Measurements from ENCODE around the gene UQCRFS1.
"Not testable (repeated sequence)": the region's sequence is repeated elsewhere in the genome, so short reads cannot be mapped to it uniquely, and the experiment has no call there.

UQCRFS1 gene

GRCh38 chr19:29212648-29213573 lies at the start of gene UQCRFS1:
UQCRFS1 (minus strand) TSS chr19:29213151; CDS start chr19:29213118, 33 bp downstream.
- DNase-seq (ENCODE audit: low read depth), result peak; percentile 85

- no peak for DNase-seq (ENCODE audit: low read depth)
Observed at GRCh38 chr19:29262085-29262484, 49.1 kb upstream of the UQCRFS1 start.

- DNase-seq (ENCODE audit: low read depth), result no peak
Observed at GRCh38 chr19:29260477-29261317, 47.7 kb upstream of the UQCRFS1 start.

DNA sequence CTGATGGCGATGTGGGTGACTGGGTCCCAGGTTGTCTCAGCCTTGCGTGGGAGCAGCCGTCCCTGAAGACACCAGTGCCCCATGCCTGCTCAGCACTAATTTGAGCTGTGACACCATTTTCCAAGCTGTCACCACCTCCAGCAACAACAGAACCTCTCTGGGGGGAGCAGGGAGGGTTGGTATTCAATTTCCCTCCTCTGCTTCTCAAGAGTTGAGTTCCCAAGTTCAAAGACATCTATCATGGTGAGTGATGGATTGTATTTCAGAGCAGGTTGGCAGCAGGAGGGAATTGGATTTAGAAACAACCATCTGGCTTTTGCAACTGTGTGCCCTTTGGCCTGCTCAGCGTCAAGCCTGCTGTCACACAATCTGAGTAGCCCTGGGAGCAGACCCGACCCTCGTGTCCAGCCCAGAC lies 46.9 kb upstream of the UQCRFS1 start:
- no peak for DNase-seq (ENCODE audit: low read depth)

DNA sequence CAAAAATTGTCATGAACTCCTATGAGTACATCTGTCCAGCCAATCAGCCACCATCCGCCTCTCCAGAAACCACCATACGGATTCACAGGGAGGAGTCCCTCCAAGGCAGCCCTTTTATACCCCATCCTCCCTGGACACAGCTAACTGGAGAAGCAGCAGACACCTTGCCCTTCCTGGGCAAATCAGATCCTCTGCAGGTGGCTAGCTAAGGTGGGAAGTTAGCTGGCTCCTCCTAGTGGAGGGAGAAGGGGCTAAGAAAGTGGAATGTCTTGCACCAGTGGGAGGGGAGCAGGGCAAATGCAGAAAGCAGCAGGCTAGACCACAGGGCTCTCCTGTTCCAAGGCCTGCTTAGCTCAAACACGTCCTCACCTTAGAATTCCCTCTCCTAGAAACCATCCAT lies 46.2 kb upstream of the UQCRFS1 start:
- no peak for DNase-seq (ENCODE audit: low read depth)

GRCh38 chr19:29256516-29256915 lies 43.6 kb upstream of the UQCRFS1 start:
- DNase-seq (ENCODE audit: low read depth), result no peak

- DNase-seq (ENCODE audit: low read depth), result no peak
Observed at GRCh38 chr19:29255912-29256311, 43.0 kb upstream of the UQCRFS1 start.

DNA sequence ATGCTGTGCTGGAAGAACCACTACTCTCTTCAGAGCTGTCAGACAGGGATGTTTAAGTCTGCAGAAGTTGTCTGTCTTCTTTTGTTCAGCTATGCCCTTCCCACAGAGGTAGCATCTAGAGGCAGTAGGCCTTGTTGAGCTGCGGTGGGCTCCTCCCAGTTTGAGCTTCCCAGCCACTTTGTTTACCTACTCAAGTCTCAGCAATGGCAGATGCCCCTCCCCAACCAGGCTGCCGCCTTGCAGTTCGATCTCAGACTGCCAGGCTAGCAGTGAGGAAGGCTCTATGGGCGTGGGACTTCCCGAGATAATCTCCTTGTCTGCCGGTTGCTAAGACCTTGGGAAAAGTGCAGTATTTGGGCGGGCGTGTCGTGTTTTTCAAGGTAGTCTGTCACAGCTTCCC lies 42.1 kb upstream of the UQCRFS1 start:
- DNase-seq (ENCODE audit: low read depth), result no peak

- DNase-seq (ENCODE audit: low read depth), result not testable (repeated sequence)
Observed at GRCh38 chr19:29249798-29250197, 36.8 kb upstream of the UQCRFS1 start.

DNA sequence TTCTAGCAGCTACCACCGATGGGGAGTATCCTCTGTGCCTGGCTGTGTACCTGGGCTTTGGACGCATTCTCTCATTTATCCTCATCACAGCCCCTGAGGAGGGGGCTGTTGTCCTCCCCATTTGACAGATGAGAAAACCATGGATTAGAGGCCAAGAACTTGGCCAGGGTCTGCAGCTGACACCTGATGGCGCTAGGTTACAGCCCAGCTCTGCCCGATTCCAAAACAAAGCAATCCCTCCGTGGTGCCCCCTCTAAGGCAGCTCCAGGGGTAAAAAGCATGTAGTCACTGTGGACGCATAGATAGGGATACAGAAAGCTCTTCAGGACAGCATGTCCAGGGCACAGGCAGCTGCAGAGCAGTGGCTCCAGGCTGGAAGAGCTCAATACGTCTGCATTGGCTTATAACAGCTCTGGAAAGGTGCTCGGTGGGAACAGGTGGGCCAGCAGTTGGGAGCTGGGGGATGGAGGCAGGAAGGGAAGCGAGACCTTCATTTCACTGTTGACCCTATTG lies 35.4 kb upstream of the UQCRFS1 start:
- no peak for DNase-seq (ENCODE audit: low read depth)

GRCh38 chr19:29247872-29248271 lies 34.9 kb upstream of the UQCRFS1 start:
- DNase-seq (ENCODE audit: low read depth), result no peak

- no peak for DNase-seq (ENCODE audit: low read depth)
Observed at GRCh38 chr19:29247471-29247870, 34.5 kb upstream of the UQCRFS1 start.

DNA sequence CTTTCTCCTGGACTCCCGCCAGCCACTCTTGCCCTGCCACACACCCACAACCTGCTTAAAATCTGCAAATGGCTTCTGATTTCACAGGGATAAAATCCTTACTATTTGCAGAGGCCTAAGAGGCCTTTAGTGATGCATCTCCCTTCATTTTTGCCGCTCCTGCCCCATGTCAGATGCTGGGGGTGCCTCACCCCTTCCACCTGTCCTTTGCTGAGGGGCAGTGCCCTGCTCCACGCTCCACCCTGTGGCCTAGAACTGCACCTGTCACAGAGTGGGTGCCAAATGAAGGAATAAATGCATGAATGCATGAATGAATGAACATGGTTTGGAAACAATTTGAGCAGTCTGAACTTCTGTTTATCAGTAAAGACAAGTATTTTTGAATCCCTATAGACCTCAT lies 34.1 kb upstream of the UQCRFS1 start:
- DNase-seq (ENCODE audit: low read depth), result no peak

GRCh38 chr19:29245215-29245614 lies 32.3 kb upstream of the UQCRFS1 start:
- DNase-seq (ENCODE audit: low read depth), result no peak

GRCh38 chr19:29241324-29241723 lies 28.4 kb upstream of the UQCRFS1 start:
- no peak for DNase-seq (ENCODE audit: low read depth)

- DNase-seq (ENCODE audit: low read depth), result no peak
Observed at GRCh38 chr19:29239213-29239776, 26.3 kb upstream of the UQCRFS1 start.

DNA sequence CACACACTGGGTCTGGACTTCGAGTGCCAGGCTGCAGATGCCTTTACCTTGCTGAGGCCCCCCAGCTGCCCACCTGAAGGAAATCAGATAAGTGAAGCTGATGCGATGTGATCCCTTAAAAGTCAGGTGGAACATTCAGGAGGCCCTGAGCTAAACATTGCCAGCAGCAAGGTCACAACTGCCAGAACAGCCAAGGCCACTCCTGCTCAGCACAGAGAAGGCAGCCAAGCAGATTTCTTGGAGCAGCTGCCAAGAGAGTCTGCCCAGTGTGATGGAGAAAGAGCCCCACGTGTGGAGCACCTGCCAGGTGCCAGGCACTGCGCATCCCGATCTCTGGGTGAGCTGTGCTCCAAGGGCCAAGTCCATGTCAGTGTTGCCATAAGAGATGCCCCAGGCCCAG lies 20.6 kb upstream of the UQCRFS1 start:
- no peak for DNase-seq (ENCODE audit: low read depth)

DNA sequence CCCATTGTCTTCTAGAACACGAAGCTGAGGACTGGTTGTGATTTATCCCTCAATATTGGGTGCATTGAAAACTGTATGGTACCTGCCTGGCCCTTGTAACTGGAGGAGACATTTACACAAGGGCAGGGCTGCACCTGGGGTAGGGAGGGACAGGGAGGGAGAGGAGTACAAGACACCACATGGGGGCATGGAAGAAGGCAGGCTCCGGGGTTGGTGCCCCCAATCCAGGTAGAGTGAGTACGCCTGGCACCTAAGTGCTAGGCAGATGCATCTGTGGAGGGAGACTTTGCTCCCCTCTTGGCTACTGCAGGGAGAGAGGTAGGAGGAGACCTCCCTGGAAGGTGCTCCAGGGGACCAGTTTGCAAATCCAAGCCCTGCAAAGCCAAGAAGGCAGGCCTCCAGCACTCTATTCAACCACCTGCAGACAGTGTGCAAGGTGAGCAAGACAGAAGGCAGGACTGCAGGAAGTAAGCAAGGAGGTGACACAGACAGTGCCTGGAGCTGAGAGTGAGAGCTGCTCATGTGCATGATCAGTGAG lies 19.4 kb upstream of the UQCRFS1 start:
- DNase-seq (ENCODE audit: low read depth), result no peak

GRCh38 chr19:29231306-29231705 lies 18.4 kb upstream of the UQCRFS1 start:
- DNase-seq (ENCODE audit: low read depth), result not testable (repeated sequence)

GRCh38 chr19:29217616-29218015 lies 4.7 kb upstream of the UQCRFS1 start:
- DNase-seq (ENCODE audit: low read depth), result no peak

DNA sequence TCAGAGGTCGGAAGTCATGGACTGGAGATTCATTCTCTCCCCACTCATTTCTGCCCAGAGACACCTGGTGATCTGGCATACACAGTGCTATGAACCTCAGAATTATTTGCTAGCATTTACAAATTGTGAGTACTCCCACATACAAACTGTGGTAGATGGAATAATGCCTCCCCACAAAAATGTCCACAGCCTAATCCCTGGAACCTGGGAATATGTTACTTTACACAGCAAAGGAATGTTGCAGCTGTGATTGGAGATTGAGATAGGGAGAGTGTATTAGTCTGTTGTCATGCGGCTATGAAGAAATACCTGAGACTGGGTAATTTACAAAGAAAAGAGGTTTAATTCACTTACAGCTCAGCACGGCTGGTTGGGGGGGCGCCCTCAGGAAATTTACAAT lies 3.1 kb upstream of the UQCRFS1 start:
- DNase-seq (ENCODE audit: low read depth), result no peak

DNA sequence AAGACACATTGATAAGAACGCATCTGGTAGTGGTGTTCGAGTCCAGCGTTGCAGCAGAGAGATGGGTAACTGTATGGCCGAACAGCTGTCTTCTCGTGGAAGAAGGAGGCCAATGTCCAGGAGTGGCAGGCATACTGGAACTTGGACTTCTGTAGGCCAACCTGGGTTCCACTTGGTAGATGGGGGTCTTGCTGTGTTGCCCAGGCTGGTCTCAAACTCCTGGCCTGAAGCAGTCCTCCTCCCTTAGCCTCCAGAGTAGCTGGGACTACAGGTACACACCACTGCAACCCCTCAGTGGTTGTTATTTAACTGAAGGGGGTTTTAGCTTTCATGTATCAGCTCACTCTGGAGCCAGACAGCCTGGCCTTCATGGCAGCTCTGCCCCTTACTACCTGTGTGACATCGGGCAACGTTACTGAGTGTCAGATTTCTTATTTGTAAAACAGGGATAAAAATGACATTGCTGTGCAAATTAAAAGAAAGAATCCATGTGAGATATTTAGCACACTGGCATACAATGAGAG lies 2.4 kb upstream of the UQCRFS1 start:
- DNase-seq (ENCODE audit: low read depth), result no peak
